HG03342 (cell line): ENCODE results near the gene FOXP3.

Source experiments
- ATAC-seq: cut with Tn5 transposase; IDR thresholded peaks from one replicate; pipeline ENCODE4 v1.9.1; 2021; ENCODE audit warnings: mild to moderate bottlenecking, moderate library complexity; ENCODE audit not compliant: unreplicated experiment

FOXP3 gene

GRCh38 chrX:49254639-49255038 lies 9.9 kb downstream of the FOXP3 start:
- no peak for ATAC-seq

DNA sequence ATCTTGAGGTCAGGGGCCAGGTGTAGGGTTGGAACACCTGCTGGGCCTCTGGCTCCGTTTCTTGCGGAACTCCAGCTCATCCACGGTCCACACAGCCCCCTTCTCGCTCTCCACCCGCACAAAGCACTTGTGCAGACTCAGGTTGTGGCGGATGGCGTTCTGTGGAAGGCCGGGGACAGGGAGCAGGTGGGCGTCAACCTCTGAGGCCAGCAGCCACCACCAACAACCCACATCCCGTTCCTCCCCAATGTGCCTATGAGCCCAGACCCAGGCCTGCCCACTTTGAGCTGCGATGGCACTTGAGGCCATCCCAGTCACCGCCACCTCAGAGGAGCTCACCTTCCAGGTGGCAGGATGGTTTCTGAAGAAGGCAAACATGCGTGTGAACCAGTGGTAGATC lies 13.2 kb downstream of the FOXP3 start:
- no peak for ATAC-seq

DNA sequence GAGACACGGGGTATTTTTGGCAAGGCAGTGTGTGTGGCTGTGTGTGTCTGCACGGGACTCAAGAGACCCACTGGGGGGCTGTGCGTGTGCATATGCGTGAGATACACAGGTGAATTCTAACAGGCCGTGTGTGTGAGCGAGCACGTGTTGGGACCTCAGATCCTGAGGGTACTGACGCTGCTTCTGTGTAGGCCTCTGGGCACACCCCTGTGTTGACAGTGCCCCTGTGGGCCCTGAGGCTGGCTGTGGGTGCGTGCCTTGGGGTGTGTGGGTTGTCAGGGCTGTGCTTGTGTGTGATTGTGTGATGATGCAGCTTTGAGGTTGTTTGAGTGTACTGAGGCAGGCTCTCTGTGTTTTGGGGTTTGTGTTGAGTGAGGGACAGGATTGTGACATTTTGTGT lies 13.9 kb downstream of the FOXP3 start:
- no peak for ATAC-seq

DNA sequence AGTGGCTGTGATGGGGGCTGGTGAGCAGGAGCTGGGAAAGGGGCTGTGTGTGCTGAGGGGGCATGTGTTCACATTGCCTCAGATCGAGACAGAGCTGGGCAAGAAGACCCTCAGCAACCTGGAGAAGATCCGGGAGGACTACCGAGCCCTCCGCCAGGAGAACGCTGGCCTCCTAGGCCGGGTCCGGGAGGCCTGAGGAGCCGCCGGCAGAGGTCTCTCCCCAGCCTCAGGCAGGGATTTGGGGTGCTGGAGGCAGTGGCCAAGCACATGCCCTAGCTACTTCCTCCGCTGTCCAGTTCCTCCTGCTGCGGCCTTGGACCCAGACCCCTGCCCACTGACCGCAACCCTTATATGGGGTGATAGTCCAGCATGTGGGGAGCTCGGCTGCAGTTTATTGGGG lies 14.4 kb downstream of the FOXP3 start:
- no peak for ATAC-seq

- no peak for ATAC-seq
Observed at GRCh38 chrX:49249616-49250015, 14.9 kb downstream of the FOXP3 start.

DNA sequence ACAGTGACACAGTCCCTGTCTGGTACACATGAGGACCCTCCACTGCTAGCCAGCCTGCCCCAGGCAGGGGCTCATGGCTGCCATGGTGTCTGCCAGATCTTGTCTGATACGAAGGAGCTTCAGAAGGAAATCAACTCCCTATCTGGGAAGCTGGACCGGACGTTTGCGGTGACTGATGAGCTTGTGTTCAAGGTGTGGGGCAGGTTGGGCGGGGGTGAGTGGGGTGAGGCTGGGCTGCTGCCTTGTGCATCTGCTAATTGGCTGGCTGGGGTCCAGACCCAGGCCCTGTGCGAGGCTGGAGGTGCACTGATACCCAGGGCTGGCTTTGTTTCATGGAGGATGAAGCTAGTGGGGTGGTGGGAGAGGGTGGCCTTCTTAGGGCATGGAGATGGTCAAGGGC lies 15.4 kb downstream of the FOXP3 start:
- ATAC-seq = no peak

GRCh38 chrX:49247916-49248811 lies 16.3 kb downstream of the FOXP3 start:
- ATAC-seq = no peak

GRCh38 chrX:49247346-49247745 lies 17.2 kb downstream of the FOXP3 start:
- ATAC-seq = no peak

DNA sequence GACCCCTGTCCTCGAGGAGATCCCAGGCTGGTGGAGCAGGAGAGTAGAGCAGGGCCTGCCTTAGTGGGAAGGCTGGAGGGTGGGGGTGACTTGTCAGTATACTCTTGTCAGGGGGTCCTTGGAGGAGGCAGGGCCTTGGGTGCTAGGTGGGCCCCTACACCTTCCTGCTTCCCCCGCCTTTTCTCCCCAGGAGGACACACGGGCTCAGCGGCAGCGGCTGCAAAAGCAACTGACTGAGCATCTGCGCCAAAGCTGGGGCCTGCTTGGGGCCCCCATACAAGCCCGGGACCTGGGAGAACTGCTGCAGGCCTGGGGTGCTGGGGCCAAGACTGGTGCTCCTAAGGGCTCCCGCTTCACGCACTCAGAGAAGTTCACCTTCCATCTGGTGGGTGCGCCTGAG lies 18.0 kb downstream of the FOXP3 start:
- ATAC-seq = no peak

- no peak for ATAC-seq
Observed at GRCh38 chrX:49244207-49244606, 20.3 kb downstream of the FOXP3 start.

GRCh38 chrX:49243166-49243565 lies 21.3 kb downstream of the FOXP3 start:
- ATAC-seq = no peak

DNA sequence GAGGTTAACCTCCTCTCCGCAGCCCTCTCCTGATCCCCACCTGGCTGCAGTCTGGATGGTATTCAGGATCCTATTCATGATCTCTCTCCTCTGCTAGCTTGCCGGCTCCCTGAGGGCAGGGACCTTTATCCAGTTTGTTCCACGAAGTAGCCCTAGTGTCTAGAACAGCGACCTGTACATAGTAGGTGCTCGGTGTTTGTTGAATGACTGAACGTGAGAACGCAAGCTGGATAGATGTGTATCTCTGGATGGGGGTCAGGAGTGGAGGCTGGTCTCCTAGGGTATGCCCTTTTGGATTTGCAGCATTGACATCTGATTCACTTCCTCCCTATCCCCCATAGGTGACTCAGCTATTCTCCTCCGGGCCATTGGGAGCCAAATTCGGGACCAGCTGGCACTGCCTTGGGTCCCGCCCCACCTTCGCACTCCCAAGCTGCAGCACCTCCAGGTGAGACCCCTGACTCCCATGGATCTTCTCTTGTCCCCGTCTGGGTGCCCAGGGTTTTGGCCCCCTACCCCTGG lies 21.9 kb downstream of the FOXP3 start:
- ATAC-seq = no peak

DNA sequence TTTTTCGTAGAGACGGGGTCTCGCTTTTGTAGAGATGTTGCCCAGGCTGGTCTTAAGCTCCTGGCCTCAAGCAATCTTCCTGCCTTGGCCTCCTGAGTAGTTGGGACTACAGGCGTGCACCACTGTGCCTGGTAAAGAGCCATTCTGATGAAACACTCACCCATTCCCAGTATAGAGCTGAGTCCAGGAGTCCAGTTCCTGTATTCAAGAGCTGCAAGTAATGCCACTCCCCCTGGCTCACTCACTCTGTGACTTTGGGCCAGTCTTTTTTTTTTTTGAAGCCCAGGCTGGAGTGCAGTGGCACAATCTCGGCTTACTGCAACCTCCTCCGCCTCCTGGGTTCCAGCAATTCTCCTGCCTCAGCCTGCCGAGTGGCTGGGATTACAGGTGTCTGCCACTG lies 25.8 kb downstream of the FOXP3 start:
- no peak for ATAC-seq

- ATAC-seq = no peak
Observed at GRCh38 chrX:49237060-49237459, 27.4 kb downstream of the FOXP3 start.

DNA sequence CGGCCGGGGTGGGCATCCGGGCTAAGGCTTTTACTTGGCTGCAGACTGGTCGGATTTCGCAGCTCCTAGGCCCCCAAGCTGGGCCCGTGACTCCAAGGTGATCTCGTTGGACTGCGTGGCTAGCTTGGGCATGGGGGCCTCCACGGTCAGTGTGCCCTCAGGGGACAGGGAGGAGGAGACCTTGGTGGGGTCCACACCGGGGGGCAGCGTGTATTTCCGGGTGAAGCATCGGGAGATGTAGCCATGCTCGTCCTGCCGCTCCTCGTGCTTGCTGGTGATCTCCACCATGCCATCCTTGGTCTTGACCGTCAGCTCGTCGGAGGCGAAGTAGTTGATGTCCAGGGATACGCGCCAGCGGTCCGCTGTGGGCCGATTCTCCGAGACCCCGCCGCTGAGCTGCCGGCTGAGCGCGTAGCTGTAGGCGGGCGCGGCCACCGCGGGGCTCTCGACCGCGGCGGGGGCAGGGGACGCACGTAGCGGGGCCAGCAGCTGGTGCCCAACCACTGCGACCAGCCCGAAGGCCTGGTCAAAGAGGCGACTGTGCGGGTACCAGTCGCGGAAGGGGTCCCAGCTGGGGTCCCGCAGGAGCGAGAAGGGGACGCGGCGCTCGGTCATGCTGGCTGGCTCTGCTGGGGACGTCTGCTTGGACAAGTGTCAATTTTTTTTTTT lies 30.5 kb downstream of the FOXP3 start:
- no peak for ATAC-seq

DNA sequence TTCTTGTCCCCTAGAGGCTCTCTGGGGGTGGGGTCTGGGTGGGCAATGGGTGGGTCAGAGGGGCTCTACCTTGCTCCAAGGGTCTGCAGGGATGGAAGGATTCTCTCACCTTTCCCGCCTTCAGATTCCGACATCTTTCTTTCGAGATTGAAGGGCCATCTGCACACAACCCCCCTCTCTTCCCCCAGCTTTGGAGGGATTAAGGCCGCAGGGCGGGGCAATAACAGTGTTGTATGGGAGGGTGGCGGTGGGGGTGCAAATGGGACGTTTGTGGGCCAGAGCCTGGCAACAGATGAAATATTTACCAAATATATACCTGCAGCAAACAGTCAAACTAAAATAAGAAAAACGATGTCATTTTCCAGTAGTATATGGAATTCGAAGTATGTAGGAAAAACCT lies 31.3 kb downstream of the FOXP3 start, which contains the start of gene CACNA1F:
Gene CACNA1F (minus strand): TSS at position 165 of the 400 bp plus-strand sequence. CDS start 31 bp downstream, at position 134.
- ATAC-seq = no peak

GRCh38 chrX:49232525-49232924 lies 32.0 kb downstream of the FOXP3 start:
- ATAC-seq = no peak

DNA sequence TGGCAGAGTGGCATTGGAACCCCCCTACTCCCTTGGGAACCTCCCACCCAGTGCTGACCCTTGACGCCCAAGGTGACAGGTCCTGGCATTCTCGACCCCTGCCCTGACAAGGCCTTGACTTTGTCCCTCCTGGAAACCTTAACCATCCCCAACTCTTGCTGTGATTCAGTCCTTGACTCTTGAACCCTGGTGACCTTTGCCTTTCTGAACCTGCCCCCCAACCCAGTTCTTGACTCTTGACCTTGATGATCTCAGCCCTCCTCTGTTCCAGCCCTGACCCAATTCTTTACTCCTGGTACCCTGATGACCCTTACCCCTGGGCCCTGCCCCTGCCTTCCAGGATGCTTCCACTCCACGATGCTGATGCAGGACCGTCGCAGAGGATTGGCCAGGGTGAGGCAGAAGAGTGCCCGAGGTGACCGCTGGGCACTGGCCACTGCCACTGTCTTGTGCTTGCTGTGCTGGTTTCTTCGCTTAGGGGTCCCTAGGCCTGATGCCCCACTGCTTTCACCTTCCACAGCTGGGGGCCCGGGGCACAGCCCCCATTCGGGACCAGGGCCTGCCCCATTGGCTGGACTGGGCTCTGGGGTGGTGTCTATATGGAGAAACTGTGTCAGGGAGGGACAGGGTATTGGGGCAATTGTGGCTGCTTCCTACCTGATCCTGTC lies 33.0 kb downstream of the FOXP3 start:
- ATAC-seq = no peak

- ATAC-seq = peak; percentile 64
Observed at GRCh38 chrX:49230500-49231232, 33.8 kb downstream of the FOXP3 start.

GRCh38 chrX:49228185-49228584 lies 36.3 kb downstream of the FOXP3 start:
- no peak for ATAC-seq

DNA sequence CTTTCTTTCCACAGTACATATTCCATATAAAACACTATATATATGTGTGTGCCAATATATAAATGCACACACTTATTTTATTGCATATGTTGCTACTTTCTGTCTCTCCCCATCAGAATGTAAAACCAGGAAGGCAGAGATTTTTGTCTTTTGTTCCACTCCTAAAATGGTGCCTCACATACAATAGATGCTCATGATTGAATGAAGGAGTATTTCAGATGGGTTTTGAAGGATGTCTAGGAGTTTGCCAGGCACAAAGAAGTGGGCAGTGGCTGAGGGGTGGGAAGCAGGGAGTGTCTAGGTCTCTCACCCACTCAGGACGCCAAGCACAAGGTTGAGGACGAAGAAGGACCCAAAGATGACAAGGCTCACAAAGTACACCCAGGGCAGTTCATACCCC lies 36.8 kb downstream of the FOXP3 start:
- ATAC-seq = no peak
